H9 (cell line): Measurements from ENCODE around the gene ISG20L2. TPM values are rescaled to one million over a fixed set of nuclear protein-coding genes. Genes with fewer than 3 reads are reported as not detected.

Source experiments
- DNase-seq: peaks from one replicate; pipeline ENCODE4 v3.0.0-alpha.2; 2017
- H2AFZ ChIP-seq: one replicate; pipeline ENCODE4 v1.6.1; 2013; ENCODE audit warnings: mild to moderate bottlenecking, low read length, control low read depth, moderate library complexity
- H2AK5ac ChIP-seq: 2 replicates; pipeline ENCODE4 v1.6.1; 2013; ENCODE audit warnings: low read length, control low read depth, mixed read lengths; ENCODE audit not compliant: insufficient read length
- H2BK120ac ChIP-seq: one replicate; pipeline ENCODE4 v1.6.1; 2013; ENCODE audit warnings: low read depth, mild to moderate bottlenecking, low read length, control low read depth, inconsistent platforms; ENCODE audit not compliant: poor library complexity, severe bottlenecking
- H2BK12ac ChIP-seq: 2 replicates; pipeline ENCODE4 v1.6.1; 2013; ENCODE audit warnings: low read length, control low read depth, mixed read lengths, low read depth; ENCODE audit not compliant: insufficient read length
- H2BK15ac ChIP-seq: 2 replicates; pipeline ENCODE4 v1.6.1; 2013; ENCODE audit warnings: low read depth, low read length, control low read depth
- H2BK20ac ChIP-seq: one replicate; pipeline ENCODE4 v1.6.1; 2013; ENCODE audit warnings: low read depth, mild to moderate bottlenecking, low read length, control low read depth, inconsistent platforms; ENCODE audit not compliant: poor library complexity, severe bottlenecking
- H2BK5ac ChIP-seq: 2 replicates; pipeline ENCODE4 v1.6.1; 2013; ENCODE audit warnings: low read length, control low read depth, mixed read lengths; ENCODE audit not compliant: insufficient read length
- H3K14ac ChIP-seq: 2 replicates; pipeline ENCODE4 v1.6.1; 2013; ENCODE audit warnings: low read length, control low read depth; ENCODE audit not compliant: insufficient read depth
- H3K18ac ChIP-seq: 2 replicates; pipeline ENCODE4 v1.6.1; 2013; ENCODE audit warnings: low read depth, mild to moderate bottlenecking, mixed read lengths, low read length, control low read depth; ENCODE audit not compliant: insufficient read length
- H3K23ac ChIP-seq: 2 replicates; pipeline ENCODE4 v1.6.1; 2013; ENCODE audit warnings: low read length, control low read depth, mixed read lengths, low read depth; ENCODE audit not compliant: insufficient read length
- H3K23me2 ChIP-seq: 2 replicates; pipeline ENCODE4 v1.6.1; 2013; ENCODE audit warnings: low read depth, mild to moderate bottlenecking, mixed read lengths, low read length, control low read depth; ENCODE audit not compliant: insufficient read length, poor library complexity, severe bottlenecking
- H3K27ac ChIP-seq: 2 replicates; pipeline ENCODE4 v1.5.1; 2013; ENCODE audit warnings: low read length, control low read depth, mixed read lengths, low read depth; ENCODE audit not compliant: insufficient read length
- H3K27me3 ChIP-seq: 2 replicates; pipeline ENCODE4 v1.6.1; 2013; ENCODE audit warnings: low read length, control low read depth, inconsistent platforms; ENCODE audit not compliant: insufficient read depth
- H3K4ac ChIP-seq: 2 replicates; pipeline ENCODE4 v1.6.1; 2013; ENCODE audit warnings: low read depth, mild to moderate bottlenecking, control low read depth, inconsistent platforms, low read length, moderate library complexity
- H3K4me1 ChIP-seq: 2 replicates; pipeline ENCODE4 v1.6.1; 2013; ENCODE audit warnings: low read length, control low read depth, inconsistent platforms; ENCODE audit not compliant: insufficient read depth
- H3K4me2 ChIP-seq: 2 replicates; pipeline ENCODE4 v1.6.1; 2013; ENCODE audit warnings: low read length, control low read depth, mixed read lengths; ENCODE audit not compliant: insufficient read length, insufficient read depth
- H3K56ac ChIP-seq: 2 replicates; pipeline ENCODE4 v1.6.1; 2013; ENCODE audit warnings: low read depth, mild to moderate bottlenecking, mixed read lengths, low read length, control low read depth; ENCODE audit not compliant: insufficient read length
- H3K79me1 ChIP-seq: 2 replicates; pipeline ENCODE4 v1.6.1; 2013; ENCODE audit warnings: low read depth, mild to moderate bottlenecking, moderate library complexity, low read length, control low read depth, inconsistent platforms; ENCODE audit not compliant: insufficient read depth, poor library complexity, severe bottlenecking
- H3K79me2 ChIP-seq: 2 replicates; pipeline ENCODE4 v1.6.1; 2013; ENCODE audit warnings: low read length, control low read depth, inconsistent platforms; ENCODE audit not compliant: insufficient read depth
- H3K9ac ChIP-seq: 2 replicates; pipeline ENCODE4 v1.6.1; 2013; ENCODE audit warnings: low read length, control low read depth, mixed read lengths; ENCODE audit not compliant: insufficient read length; ENCODE audit errors: extremely low read depth
- H3K9me3 ChIP-seq: one replicate; pipeline ENCODE4 v1.6.1; 2013; ENCODE audit warnings: low read depth, low read length, inconsistent platforms; ENCODE audit not compliant: control insufficient read depth
- H3T11ph ChIP-seq: one replicate; pipeline ENCODE4 v1.6.1; 2013; ENCODE audit warnings: mild to moderate bottlenecking, low read length, control low read depth, inconsistent platforms
- H4K20me1 ChIP-seq: one replicate; pipeline ENCODE4 v1.6.1; 2013; ENCODE audit not compliant: control insufficient read depth, insufficient read length, insufficient read depth
- H4K5ac ChIP-seq: 2 replicates; pipeline ENCODE4 v1.6.1; 2013; ENCODE audit warnings: low read depth, mild to moderate bottlenecking, mixed read lengths, low read length, control low read depth; ENCODE audit not compliant: insufficient read length
- H4K8ac ChIP-seq: replicated peaks from 2 replicates; pipeline ENCODE4 v1.6.1; 2013; ENCODE audit warnings: low read length, control low read depth, mixed read lengths, low read depth; ENCODE audit not compliant: insufficient read length
- H4K91ac ChIP-seq: 2 replicates; pipeline ENCODE4 v1.6.1; 2013; ENCODE audit warnings: low read depth, mild to moderate bottlenecking, moderate library complexity, mixed read lengths, low read length, control low read depth; ENCODE audit not compliant: insufficient read length
- H3K27ac Mint-ChIP-seq, 3 experiments: 2 replicates in 2 of 3; 3 replicates in 1 of 3; pipeline ENCODE4 v1.8.0; 2020 to 2021; ENCODE audit warnings: mixed read lengths in 3 of 3, mild to moderate bottlenecking in 1 of 3, moderate library complexity in 1 of 3
- H3K27me3 Mint-ChIP-seq: 2 replicates; pipeline ENCODE4 v1.8.0; 2021; ENCODE audit warnings: low read depth, mild to moderate bottlenecking, moderate library complexity, mixed read lengths
- H3K36me3 Mint-ChIP-seq, 3 experiments: 2 replicates in 2 of 3; 3 replicates in 1 of 3; pipeline ENCODE4 v1.8.0; 2020 to 2021; ENCODE audit warnings: low read depth in 3 of 3, mixed read lengths in 3 of 3; ENCODE audit not compliant: insufficient read depth in 1 of 3
- H3K4me1 Mint-ChIP-seq, 2 experiments: 2 replicates each; pipeline ENCODE4 v1.8.0; 2020; ENCODE audit warnings: mixed read lengths in 2 of 2
- H3K4me3 Mint-ChIP-seq, 2 experiments: 2 replicates in 1 of 2; 3 replicates in 1 of 2; pipeline ENCODE4 v1.8.0; 2020 to 2021; ENCODE audit warnings: mild to moderate bottlenecking in 2 of 2, mixed read lengths in 2 of 2, moderate library complexity in 1 of 2
- H3K9me3 Mint-ChIP-seq, 2 experiments: 2 replicates in 1 of 2; 3 replicates in 1 of 2; pipeline ENCODE4 v1.8.0; 2020; ENCODE audit warnings: mild to moderate bottlenecking in 2 of 2, mixed read lengths in 2 of 2, moderate library complexity in 1 of 2
- CTCF ChIP-seq: fragments of 200-600 bp; sonication (generic); conservative IDR thresholded peaks from 3 replicates; pipeline ENCODE4 v1.8.0; 2021; ENCODE audit warnings: antibody characterized with exemption, mild to moderate bottlenecking
- WGBS: extraction: QIAGEN DNeasy Blood & Tissue Kit; methylation state at CpG from one replicate; pipeline ENCODE4 v1.1.7; 2013; ENCODE audit warnings: missing lambda C conversion rate, low lambda C conversion rate, mixed read lengths; ENCODE audit not compliant: insufficient read length; ENCODE audit errors: extremely low coverage; 5-methylcytosine and 5-hydroxymethylcytosine counted together
- total RNA-seq: library from RNA; stranded (reverse); gene quantifications from 2 replicates; pipeline ENCODE4 v1.2.1, GENCODE V29; 2021

ISG20L2 gene
- total RNA-seq, 1 experiment from 2014 or later = 57.6 TPM

DNA sequence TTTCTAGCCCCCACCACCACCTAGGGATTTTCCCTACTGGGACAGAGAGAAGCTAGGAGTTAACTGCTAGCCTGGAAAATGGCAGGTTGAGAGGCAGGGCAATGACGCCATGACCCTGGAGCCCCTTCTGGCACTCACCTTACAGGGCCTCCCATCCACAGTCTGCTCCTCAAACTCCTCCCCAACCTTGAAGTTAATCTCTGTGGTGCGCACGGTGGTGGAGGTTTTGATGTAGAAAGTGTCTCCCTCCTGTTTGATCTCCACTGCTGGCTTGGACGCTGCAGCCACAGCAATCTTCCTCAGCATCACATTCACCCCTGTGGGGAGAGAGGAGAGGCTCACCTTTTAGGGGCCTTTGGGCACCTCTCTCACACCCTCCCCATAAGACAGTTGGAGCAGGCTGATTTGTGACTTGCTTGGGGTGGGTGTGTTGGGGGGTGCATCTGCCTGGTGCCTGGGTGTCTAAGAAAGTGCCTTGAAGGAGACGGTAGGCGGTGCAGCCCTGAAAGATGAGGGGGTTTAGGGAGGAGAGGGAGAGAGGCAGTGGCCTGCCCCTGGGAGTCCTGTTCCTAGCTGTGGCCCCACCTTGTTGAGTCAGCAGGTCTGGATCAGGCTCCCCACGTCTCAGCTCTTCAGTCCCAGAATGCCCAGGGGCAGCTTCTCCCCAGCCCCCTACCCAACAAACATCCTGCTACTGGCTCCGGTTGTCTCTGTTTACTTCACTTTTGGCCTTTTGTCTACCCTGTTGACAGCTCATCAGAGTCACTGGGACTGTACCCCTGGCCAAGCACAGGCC lies 27.6 kb downstream of the ISG20L2 start:
- no peak overlapping the region for H2BK120ac ChIP-seq
- H3K23me2 ChIP-seq = peaks cover 23% of the 10 kb centered on the region
- no peak overlapping the region for H2BK5ac ChIP-seq
- H3K4me3 Mint-ChIP-seq = peak overlapping the region in 1 of 2 experiments; percentile 3; a peak in 1 of 5 replicates
- peaks cover 17 to 58% (median 44%) of the 10 kb centered on the region in 3 experiments for H3K36me3 Mint-ChIP-seq
- no peak overlapping the region for H2BK12ac ChIP-seq
- H3K14ac ChIP-seq = no peak overlapping the region
- DNase-seq = no peak
- peaks cover 38% of the 10 kb centered on the region for H3K27me3 Mint-ChIP-seq
- peaks cover 31 to 51% of the 10 kb centered on the region in 2 experiments for H3K4me1 Mint-ChIP-seq
- no peak overlapping the region for H3K23ac ChIP-seq
- H2BK20ac ChIP-seq = no peak overlapping the region
- H4K91ac ChIP-seq = no peak overlapping the region
- no peak overlapping the region for H3T11ph ChIP-seq
- H3K79me1 ChIP-seq = no peaks in the 10 kb centered on the region
- H2AK5ac ChIP-seq = no peak overlapping the region
- H3K56ac ChIP-seq = no peak overlapping the region
- no peak overlapping the region for H2BK15ac ChIP-seq
- H2AFZ ChIP-seq = no peak overlapping the region
- H3K4me2 ChIP-seq = no peak overlapping the region
- H4K20me1 ChIP-seq = no peaks in the 10 kb centered on the region
- no peak overlapping the region for H3K18ac ChIP-seq
- H3K4me1 ChIP-seq = peaks cover 6% of the 10 kb centered on the region; the same call in 1 of the 2 replicates
- TF ChIP-seq CTCF = no peak
- peak overlapping the region in 1 of 3 experiments; percentile 12; a peak in 1 of 7 replicates for H3K27ac Mint-ChIP-seq
- no peak overlapping the region for H4K8ac ChIP-seq
- WGBS = no CpG with 5 or more reads among the region's 8 CpGs
- no peak overlapping the region for H3K27ac ChIP-seq
- no peaks in the 10 kb centered on the region for H3K79me2 ChIP-seq
- H3K9me3 Mint-ChIP-seq = no peaks in the 10 kb centered on the region; a peak in 1 of 5 replicates
- no peak overlapping the region for H3K9ac ChIP-seq
- no peak overlapping the region for H3K4ac ChIP-seq
- H3K9me3 ChIP-seq = no peaks in the 10 kb centered on the region
- peaks cover 3% of the 10 kb centered on the region; the same call in 1 of the 2 replicates for H3K27me3 ChIP-seq
- no peak overlapping the region for H4K5ac ChIP-seq
